ENCODE data around the gene DDX4.

The DDX4 gene

GRCh38 chr5:55821731-55822512 lies 84.1 kb downstream of the DDX4 start:
- DNase-seq (ENCODE audit: low read depth): no peak

- DNase-seq (ENCODE audit: low read depth): no peak
These were observed 85.4 kb downstream of the DDX4 start for GRCh38 chr5:55823151-55823796.

- DNase-seq (ENCODE audit: low read depth): no peak
These were observed 92.1 kb downstream of the DDX4 start for GRCh38 chr5:55829956-55830355.

GRCh38 chr5:55832446-55832845 lies 94.6 kb downstream of the DDX4 start:
- DNase-seq (ENCODE audit: low read depth): no peak

GRCh38 chr5:55836191-55836590 lies 98.3 kb downstream of the DDX4 start:
- no peak for DNase-seq (ENCODE audit: low read depth)

- no peak for DNase-seq (ENCODE audit: low read depth)
These were observed 104.1 kb downstream of the DDX4 start for GRCh38 chr5:55841976-55842375.

- no peak for DNase-seq (ENCODE audit: low read depth)
These were observed 110.0 kb downstream of the DDX4 start for GRCh38 chr5:55847837-55848236.

- DNase-seq (ENCODE audit: low read depth): no peak
These were observed 110.9 kb downstream of the DDX4 start for GRCh38 chr5:55848783-55849182.

GRCh38 chr5:55850839-55851674 lies 113.2 kb downstream of the DDX4 start, which contains the start of gene IL31RA:
TSS of gene IL31RA (plus strand) at chr5:55851357. CDS start at chr5:55851571, 214 bp downstream.
- DNase-seq (ENCODE audit: low read depth): peak; percentile 67

- DNase-seq (ENCODE audit: low read depth): no peak
These were observed 113.8 kb downstream of the DDX4 start for GRCh38 chr5:55851675-55851979.

- DNase-seq (ENCODE audit: low read depth): no peak
These were observed 114.6 kb downstream of the DDX4 start for GRCh38 chr5:55852503-55852902.

- DNase-seq (ENCODE audit: low read depth): no peak
These were observed 115.3 kb downstream of the DDX4 start for GRCh38 chr5:55853041-55853670.

- peak; percentile 44 for DNase-seq (ENCODE audit: low read depth)
These were observed 116.0 kb downstream of the DDX4 start for GRCh38 chr5:55853818-55854217.

- DNase-seq (ENCODE audit: low read depth): no peak
These were observed 117.6 kb downstream of the DDX4 start for GRCh38 chr5:55855509-55855908.

GRCh38 chr5:55856516-55857246 lies 118.8 kb downstream of the DDX4 start:
- DNase-seq (ENCODE audit: low read depth): no peak

GRCh38 chr5:55857247-55857640 lies 119.4 kb downstream of the DDX4 start:
- no peak for DNase-seq (ENCODE audit: low read depth)

- no peak for DNase-seq (ENCODE audit: low read depth)
These were observed 120.2 kb downstream of the DDX4 start for GRCh38 chr5:55858104-55858503.

- DNase-seq (ENCODE audit: low read depth): no peak
These were observed 122.4 kb downstream of the DDX4 start for GRCh38 chr5:55860288-55860687.

- DNase-seq (ENCODE audit: low read depth): no peak
These were observed 122.8 kb downstream of the DDX4 start for GRCh38 chr5:55860709-55861108.

GRCh38 chr5:55864606-55865541 lies 127.0 kb downstream of the DDX4 start:
- no peak for DNase-seq (ENCODE audit: low read depth)

GRCh38 chr5:55865831-55866230 lies 128.0 kb downstream of the DDX4 start:
- DNase-seq (ENCODE audit: low read depth): no peak
